ENCODE data around the gene AMMECR1. TPM values are rescaled to one million over a fixed set of nuclear protein-coding genes. Genes with fewer than 3 reads are reported as not detected.

The AMMECR1 gene
- total and polyA plus RNA-seq, 2 of the 8 experiments (the other 6 are each of a cell fraction or from before 2014, with no cell fraction given), result 10.2 to 21.2 TPM

DNA sequence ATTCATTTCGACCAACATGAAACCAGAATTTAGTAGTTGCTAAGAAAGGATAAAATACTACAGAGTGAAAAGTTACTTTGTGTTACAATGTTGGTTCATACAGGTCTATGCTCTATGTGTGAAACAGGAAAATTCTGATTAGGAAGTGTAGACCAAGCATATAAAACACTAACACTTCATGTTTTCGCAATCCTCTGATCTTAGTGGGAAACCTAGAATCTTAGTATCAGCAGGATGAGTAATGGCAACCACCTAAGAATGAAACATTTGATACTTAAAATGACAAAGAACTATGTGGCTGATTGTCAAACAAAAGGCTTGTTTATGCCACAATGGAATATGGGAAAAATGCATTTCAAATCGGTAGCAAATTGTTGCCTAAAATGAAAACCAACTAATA lies 116.1 kb downstream of the AMMECR1 start:
- FAIRE-seq, result no peak
- ChIA-PET POLR2A (ENCODE audit: partially characterized antibody) (no interaction called here), CTCF (ENCODE audit: partially characterized antibody) (no interaction called here)
- Histone ChIP-seq H3K4me3 (ENCODE audit: extremely low read depth in 1 of 4, insufficient read depth in 2 of 4, low read depth in 3 of 4, low read length in 4 of 4) (no peak overlapping the region), H3K9me3 (ENCODE audit: insufficient read depth in 2 of 2, low read depth in 1 of 2, low read length in 1 of 2) (no peaks in the 10 kb centered on the region), H3K4ac (replicated peaks; ENCODE audit: insufficient read length, low read depth, low read length) (no peak overlapping the region), H3K79me2 (ENCODE audit: control insufficient read depth in 1 of 2, insufficient read depth in 2 of 2, low read length in 2 of 2) (no peaks in the 10 kb centered on the region), H3K56ac (replicated peaks; ENCODE audit: insufficient read length, low read depth, low read length) (no peak overlapping the region), H2AFZ (ENCODE audit: low read length) (no peak overlapping the region), H2BK5ac (ENCODE audit: low read depth, low read length) (no peak overlapping the region), H3K14ac (ENCODE audit: insufficient read length) (no peak overlapping the region), H4K8ac (ENCODE audit: extremely low read depth, insufficient read depth, low read length) (no peak overlapping the region), H3K79me1 (ENCODE audit: low read depth, low read length) (no peaks in the 10 kb centered on the region), H3K9ac (replicated peaks in 1 of 4; ENCODE audit: extremely low read depth in 1 of 4, low read depth in 3 of 4, low read length in 3 of 4) (no peak overlapping the region), H3K18ac (ENCODE audit: extremely low read depth, low read length) (no peak overlapping the region), H3K27me3 (replicated peaks in 1 of 4; ENCODE audit: control insufficient read depth in 3 of 4, extremely low read depth in 1 of 4, insufficient read depth in 3 of 4, low read length in 3 of 4) (no peaks in the 10 kb centered on the region), H3K27ac (ENCODE audit: low read depth, low read length) (no peak overlapping the region), H2BK15ac (ENCODE audit: low read length) (no peak overlapping the region), H2BK20ac (ENCODE audit: low read length) (no peak overlapping the region), H3K23ac (ENCODE audit: insufficient read length) (no peak overlapping the region), H3K4me2 (ENCODE audit: insufficient read depth in 1 of 2, low read depth in 2 of 2, low read length in 2 of 2) (no peak overlapping the region), H2AK5ac (ENCODE audit: low read depth, low read length) (no peak overlapping the region), H3K23me2 (ENCODE audit: low read depth, low read length) (no peaks in the 10 kb centered on the region), H4K5ac (ENCODE audit: insufficient read length, low read depth, low read length) (no peak overlapping the region), H2BK12ac (ENCODE audit: low read depth, low read length) (no peak overlapping the region), H3K4me1 (replicated peaks in 1 of 4; ENCODE audit: control insufficient read depth in 3 of 4, insufficient read depth in 4 of 4, low read length in 3 of 4) (no peaks in the 10 kb centered on the region), H4K91ac (replicated peaks; ENCODE audit: insufficient read length, low read length) (no peak overlapping the region), H3K36me3 (ENCODE audit: control insufficient read depth in 2 of 4, insufficient read depth in 4 of 4, low read length in 3 of 4) (peaks cover 0 to 2% (median under 1%) of the 10 kb centered on the region in 4 experiments; a peak in 1 of 8 replicates), H4K20me1 (replicated peaks in 1 of 2; ENCODE audit: control insufficient read depth in 1 of 2, insufficient read depth in 2 of 2, low read length in 2 of 2) (no peaks in the 10 kb centered on the region), H2BK120ac (replicated peaks; ENCODE audit: low read depth, low read length) (no peak overlapping the region)
- DNase-seq (ENCODE audit: low read depth in 1 of 2, low spot score in 2 of 2), result no peak
- 75% methylated on average over 3 of the region's 3 CpGs; no CpG with 5 or more reads in 1 of the 2 experiments for WGBS, 2 experiments (ENCODE audit: extremely low coverage in 1 of 2, insufficient coverage in 1 of 2, insufficient read length in 1 of 2, insufficient replicate concordance in 2 of 2, low coverage in 1 of 2, low lambda C conversion rate in 2 of 2, missing lambda C conversion rate in 1 of 2)
- TF ChIP-seq, protein P1, sequence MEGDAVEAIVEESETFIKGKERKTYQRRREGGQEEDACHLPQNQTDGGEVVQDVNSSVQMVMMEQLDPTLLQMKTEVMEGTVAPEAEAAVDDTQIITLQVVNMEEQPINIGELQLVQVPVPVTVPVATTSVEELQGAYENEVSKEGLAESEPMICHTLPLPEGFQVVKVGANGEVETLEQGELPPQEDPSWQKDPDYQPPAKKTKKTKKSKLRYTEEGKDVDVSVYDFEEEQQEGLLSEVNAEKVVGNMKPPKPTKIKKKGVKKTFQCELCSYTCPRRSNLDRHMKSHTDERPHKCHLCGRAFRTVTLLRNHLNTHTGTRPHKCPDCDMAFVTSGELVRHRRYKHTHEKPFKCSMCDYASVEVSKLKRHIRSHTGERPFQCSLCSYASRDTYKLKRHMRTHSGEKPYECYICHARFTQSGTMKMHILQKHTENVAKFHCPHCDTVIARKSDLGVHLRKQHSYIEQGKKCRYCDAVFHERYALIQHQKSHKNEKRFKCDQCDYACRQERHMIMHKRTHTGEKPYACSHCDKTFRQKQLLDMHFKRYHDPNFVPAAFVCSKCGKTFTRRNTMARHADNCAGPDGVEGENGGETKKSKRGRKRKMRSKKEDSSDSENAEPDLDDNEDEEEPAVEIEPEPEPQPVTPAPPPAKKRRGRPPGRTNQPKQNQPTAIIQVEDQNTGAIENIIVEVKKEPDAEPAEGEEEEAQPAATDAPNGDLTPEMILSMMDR (IDR thresholded peaks at IDR 0.05; ENCODE audit: control extremely low read depth in 1 of 3, insufficient read depth in 1 of 3, low read depth in 1 of 3, low read length in 3 of 3), result no peak
- TF ChIP-seq KDM5A (IDR thresholded peaks at IDR 0.05; ENCODE audit: low read length), result no peak
- no peak for TF ChIP-seq POLR2AphosphoS5 (IDR thresholded peaks at IDR 0.05; ENCODE audit: low read depth, low read length)
- no peak for TF ChIP-seq SP1 (IDR thresholded peaks at IDR 0.05; ENCODE audit: low read depth, low read length)
- no peak for TF ChIP-seq RBBP5 (IDR thresholded peaks at IDR 0.05; ENCODE audit: borderline replicate concordance, low read depth, low read length)
- no peak for TF ChIP-seq CHD1 (IDR thresholded peaks at IDR 0.05; ENCODE audit: low read depth, low read length)
- TF ChIP-seq, protein P2, sequence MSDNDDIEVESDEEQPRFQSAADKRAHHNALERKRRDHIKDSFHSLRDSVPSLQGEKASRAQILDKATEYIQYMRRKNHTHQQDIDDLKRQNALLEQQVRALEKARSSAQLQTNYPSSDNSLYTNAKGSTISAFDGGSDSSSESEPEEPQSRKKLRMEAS (IDR thresholded peaks at IDR 0.05), result no peak
- no peak for TF ChIP-seq TBP (IDR thresholded peaks at IDR 0.05; ENCODE audit: low read depth, low read length)
- no peak for TF ChIP-seq JUN (IDR thresholded peaks at IDR 0.05; ENCODE audit: low read depth, low read length)
- TF ChIP-seq, protein P3, sequence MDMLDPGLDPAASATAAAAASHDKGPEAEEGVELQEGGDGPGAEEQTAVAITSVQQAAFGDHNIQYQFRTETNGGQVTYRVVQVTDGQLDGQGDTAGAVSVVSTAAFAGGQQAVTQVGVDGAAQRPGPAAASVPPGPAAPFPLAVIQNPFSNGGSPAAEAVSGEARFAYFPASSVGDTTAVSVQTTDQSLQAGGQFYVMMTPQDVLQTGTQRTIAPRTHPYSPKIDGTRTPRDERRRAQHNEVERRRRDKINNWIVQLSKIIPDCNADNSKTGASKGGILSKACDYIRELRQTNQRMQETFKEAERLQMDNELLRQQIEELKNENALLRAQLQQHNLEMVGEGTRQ (IDR thresholded peaks at IDR 0.05; ENCODE audit: low read length), result no peak
- TF ChIP-seq SAP30 (IDR thresholded peaks at IDR 0.05; ENCODE audit: insufficient read depth, insufficient replicate concordance, low read length), result no peak
